Breast epithelium (tissue), 3 donors: Measurements from ENCODE around the gene ZNF502.

Source experiments
- POLR2A ChIP-seq: fragments of 450-650 bp; IDR thresholded peaks from one replicate; pipeline ENCODE4 v1.6.1; 2016; ENCODE audit warnings: antibody characterized with exemption, mild to moderate bottlenecking, moderate library complexity
- POLR2AphosphoS5 ChIP-seq, 3 donors: sonication (generic); formaldehyde crosslinking; IDR thresholded peaks; one replicate each; pipeline ENCODE4 v1.6.1; 2017; ENCODE audit warnings: antibody characterized with exemption in 3 of 3
- TF ChIP-seq, protein P1 (sequence below), 3 donors: fragments of 450-650 bp; IDR thresholded peaks; one replicate each; pipeline ENCODE4 v1.5.1; 2016 to 2017; ENCODE audit warnings: antibody characterized with exemption in 3 of 3, mild to moderate bottlenecking in 3 of 3, moderate library complexity in 3 of 3

GRCh38 chr3:44771424-44772098 is 59.1 kb downstream of the ZNF502 start:
- TF ChIP-seq, protein P1, sequence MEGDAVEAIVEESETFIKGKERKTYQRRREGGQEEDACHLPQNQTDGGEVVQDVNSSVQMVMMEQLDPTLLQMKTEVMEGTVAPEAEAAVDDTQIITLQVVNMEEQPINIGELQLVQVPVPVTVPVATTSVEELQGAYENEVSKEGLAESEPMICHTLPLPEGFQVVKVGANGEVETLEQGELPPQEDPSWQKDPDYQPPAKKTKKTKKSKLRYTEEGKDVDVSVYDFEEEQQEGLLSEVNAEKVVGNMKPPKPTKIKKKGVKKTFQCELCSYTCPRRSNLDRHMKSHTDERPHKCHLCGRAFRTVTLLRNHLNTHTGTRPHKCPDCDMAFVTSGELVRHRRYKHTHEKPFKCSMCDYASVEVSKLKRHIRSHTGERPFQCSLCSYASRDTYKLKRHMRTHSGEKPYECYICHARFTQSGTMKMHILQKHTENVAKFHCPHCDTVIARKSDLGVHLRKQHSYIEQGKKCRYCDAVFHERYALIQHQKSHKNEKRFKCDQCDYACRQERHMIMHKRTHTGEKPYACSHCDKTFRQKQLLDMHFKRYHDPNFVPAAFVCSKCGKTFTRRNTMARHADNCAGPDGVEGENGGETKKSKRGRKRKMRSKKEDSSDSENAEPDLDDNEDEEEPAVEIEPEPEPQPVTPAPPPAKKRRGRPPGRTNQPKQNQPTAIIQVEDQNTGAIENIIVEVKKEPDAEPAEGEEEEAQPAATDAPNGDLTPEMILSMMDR (IDR thresholded peaks at IDR 0.05) = no peak
- TF ChIP-seq POLR2A (no peak), POLR2AphosphoS5 (IDR thresholded peaks at IDR 0.05) (no peak)
